Gastrocnemius medialis (tissue), 4 donors: Measurements from ENCODE around the gene ENPP5. TPM values are rescaled to one million over a fixed set of nuclear protein-coding genes. Genes with fewer than 3 reads are reported as not detected.

ENCODE experiments used
- ATAC-seq, 2 donors: fragments of 150-250 bp; one replicate each; pipeline ENCODE4 v1.9.1; 2016
- DNase-seq, 2 donors: peaks; one replicate each; pipeline ENCODE4 v3.0.0-alpha.2; 2019
- H3K27ac ChIP-seq, 4 donors: fragments of 200-600 bp; sonication (generic); 1 replicate in 1 of 4; 2 replicates in 3 of 4; pipeline ENCODE4 v1.5.1; 2016 to 2018; ENCODE audit warnings: mild to moderate bottlenecking in 2 of 4, moderate library complexity in 1 of 4
- H3K27me3 ChIP-seq, 3 donors: fragments of 200-600 bp; sonication (generic) in 2 of 3; 1 replicate in 1 of 3; 2 replicates in 2 of 3; pipeline versions ENCODE4 v1.5.1 to v1.6.0; 2016 to 2019; ENCODE audit warnings: mild to moderate bottlenecking in 1 of 3, moderate library complexity in 1 of 3
- H3K36me3 ChIP-seq, 2 donors: fragments of 200-600 bp; sonication (generic) in 1 of 2; one replicate each; pipeline ENCODE4 v1.5.1; 2017 to 2018
- H3K4me1 ChIP-seq, 2 donors: fragments of 200-600 bp; sonication (generic) in 1 of 2; one replicate each; pipeline ENCODE4 v1.5.1; 2016 to 2017; ENCODE audit warnings: mild to moderate bottlenecking in 2 of 2
- H3K4me3 ChIP-seq, 4 donors: fragments of 200-600 bp; sonication (generic) in 3 of 4; 1 replicate in 1 of 4; 2 replicates in 3 of 4; pipeline ENCODE4 v1.5.1; 2016 to 2019; ENCODE audit warnings: mild to moderate bottlenecking in 2 of 4
- H3K9me3 ChIP-seq, 3 donors: fragments of 200-600 bp; sonication (generic) in 2 of 3; 1 replicate in 1 of 3; 2 replicates in 2 of 3; pipeline ENCODE4 v1.5.1; 2016 to 2019
- CTCF ChIP-seq, 5 experiments: fragments of 450-650 bp in 3 of 5; fragments of 200-600 bp in 2 of 5; sonication (generic) in 2 of 5; IDR thresholded peaks in 4 of 5; conservative IDR thresholded peaks in 1 of 5; 1 replicate in 4 of 5; 2 replicates in 1 of 5; pipeline ENCODE4 v1.5.1; 2016 to 2019; ENCODE audit warnings: antibody characterized with exemption in 5 of 5, mild to moderate bottlenecking in 3 of 5, moderate library complexity in 3 of 5
- POLR2A ChIP-seq, 2 donors: fragments of 450-650 bp; IDR thresholded peaks; one replicate each; pipeline ENCODE4 v1.6.1; 2017; ENCODE audit warnings: antibody characterized with exemption in 2 of 2, mild to moderate bottlenecking in 2 of 2, moderate library complexity in 2 of 2
- in situ Hi-C, 4 donors: fragments of 200-750 bp; cut with MboI; loops; one replicate each; pipeline versions ENCODE4 v1.15.0 to v1.8.0; 2017; ENCODE audit warnings: low sequenced_read_pairs in 4 of 4
- intact Hi-C: fragments of 100-400 bp; cut with DNase I; formaldehyde crosslinking; loops from one replicate; pipeline ENCODE4 v1.15.1; 2023; ENCODE audit warnings: low total_unique reads
- total RNA-seq, 4 donors: library from RNA; depleted of rRNA; stranded (reverse); fragments of >200 nt; gene quantifications; one replicate each; pipeline versions ENCODE4 v1.1.0 to v1.2.3, GENCODE V29; 2016

The ENPP5 gene
- total RNA-seq, 4 donors from 2014 or later, result 9.9 to 28.3 (median 19.2) TPM

DNA sequence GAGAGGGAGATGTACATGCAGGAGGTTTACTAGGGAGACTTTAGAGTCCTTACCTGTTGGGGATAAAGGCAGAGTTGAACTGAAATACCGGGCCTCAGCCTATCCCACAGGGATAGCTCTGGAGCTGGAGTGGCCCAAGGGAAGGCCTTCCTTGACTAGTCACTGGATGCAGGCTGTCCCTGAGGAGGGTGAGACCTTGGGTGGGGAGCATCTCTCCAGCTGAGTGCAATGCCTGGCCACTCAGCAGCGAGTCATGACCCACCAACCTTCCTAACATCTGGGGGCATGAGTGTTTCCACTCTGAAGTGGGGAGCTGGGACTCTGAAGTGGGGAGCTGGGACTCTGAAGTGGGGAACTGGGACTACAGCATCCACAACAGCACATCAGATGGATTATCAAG lies 46.1 kb upstream of the ENPP5 start:
- DNase-seq (no peak), ATAC-seq (no peak)
- Histone ChIP-seq H3K4me3 (no peak overlapping the region), H3K9me3 (no peaks in the 10 kb centered on the region), H3K36me3 (no peaks in the 10 kb centered on the region), H3K4me1 (peaks cover 5 to 21% of the 10 kb centered on the region in 2 donors), H3K27me3 (no peaks in the 10 kb centered on the region), H3K27ac (peak overlapping the region in 3 of 4 donors; percentile 11 to 74 (median 52))
- in situ Hi-C loops (loop anchor here in 3 of 4 donors (10.0 to 25.0 kb wide), 3 partner anchors 122 to 420 kb away; no protein-coding TSS in a partner anchor), intact Hi-C loops (no loop called here)
- no peak for TF ChIP-seq POLR2A (IDR thresholded peaks at IDR 0.05)
- TF ChIP-seq CTCF (IDR thresholded peaks at IDR 0.05 in 4 of 5, conservative IDR thresholded peaks at IDR 0.05 in 1 of 5), result no peak

GRCh38 chr6:46215777-46216176 lies 45.0 kb upstream of the ENPP5 start:
- Histone ChIP-seq H3K27me3 (no peaks in the 10 kb centered on the region), H3K4me3 (no peak overlapping the region), H3K9me3 (no peaks in the 10 kb centered on the region), H3K36me3 (no peaks in the 10 kb centered on the region), H3K4me1 (peaks cover 5 to 21% of the 10 kb centered on the region in 2 donors), H3K27ac (no peak overlapping the region)
- TF ChIP-seq CTCF (IDR thresholded peaks at IDR 0.05 in 4 of 5, conservative IDR thresholded peaks at IDR 0.05 in 1 of 5) (no peak), POLR2A (IDR thresholded peaks at IDR 0.05) (no peak)
- no peak for ATAC-seq
- in situ Hi-C loops (loop anchor here in 3 of 4 donors (10.0 to 25.0 kb wide), 3 partner anchors 121 to 422 kb away; no protein-coding TSS in a partner anchor), intact Hi-C loops (no loop called here)
- no peak for DNase-seq

- Histone ChIP-seq H3K27me3 (no peaks in the 10 kb centered on the region), H3K27ac (no peak overlapping the region), H3K36me3 (no peaks in the 10 kb centered on the region), H3K4me1 (peaks cover 5 to 21% of the 10 kb centered on the region in 2 donors), H3K9me3 (no peaks in the 10 kb centered on the region), H3K4me3 (no peak overlapping the region)
- in situ Hi-C loops, result loop anchor here in 3 of 4 donors (10.0 to 25.0 kb wide), 3 partner anchors 120 to 422 kb away; no protein-coding TSS in a partner anchor
- DNase-seq, result no peak
- intact Hi-C loops, result no loop called here
- ATAC-seq, result no peak
- TF ChIP-seq POLR2A (IDR thresholded peaks at IDR 0.05) (no peak), CTCF (IDR thresholded peaks at IDR 0.05 in 4 of 5, conservative IDR thresholded peaks at IDR 0.05 in 1 of 5) (no peak)
Observed at GRCh38 chr6:46215213-46215612, 44.4 kb upstream of the ENPP5 start.

GRCh38 chr6:46211917-46212316 lies 41.1 kb upstream of the ENPP5 start:
- Histone ChIP-seq H3K36me3 (no peaks in the 10 kb centered on the region), H3K4me3 (no peak overlapping the region), H3K9me3 (no peaks in the 10 kb centered on the region), H3K4me1 (no peaks in the 10 kb centered on the region), H3K27ac (no peak overlapping the region), H3K27me3 (no peaks in the 10 kb centered on the region)
- in situ Hi-C loops (loop anchor here in 3 of 4 donors (10.0 to 25.0 kb wide), 3 partner anchors 117 to 425 kb away; no protein-coding TSS in a partner anchor), intact Hi-C loops (no loop called here)
- ATAC-seq (no peak), DNase-seq (no peak)
- TF ChIP-seq CTCF (IDR thresholded peaks at IDR 0.05 in 4 of 5, conservative IDR thresholded peaks at IDR 0.05 in 1 of 5), result no peak
- no peak for TF ChIP-seq POLR2A (IDR thresholded peaks at IDR 0.05)

DNA sequence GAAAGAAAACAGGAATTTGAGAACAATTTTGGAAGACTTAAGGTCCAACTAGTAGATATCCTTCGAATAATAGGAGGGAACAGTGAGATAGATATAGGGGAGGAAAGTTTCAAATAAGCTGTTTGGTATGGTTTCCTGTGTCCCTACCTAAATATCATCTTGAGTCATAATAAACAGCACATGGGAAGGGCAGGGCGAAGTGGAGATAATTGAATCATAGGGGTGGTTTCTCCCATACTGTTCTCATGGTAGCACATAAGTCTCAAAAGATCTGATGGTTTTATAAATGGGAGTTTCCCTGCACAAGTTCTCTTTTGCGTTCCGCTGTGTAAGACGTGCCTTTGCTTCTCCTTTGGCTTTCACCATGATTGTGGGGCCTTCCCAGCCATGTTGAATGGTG lies 39.5 kb upstream of the ENPP5 start:
- Histone ChIP-seq H3K4me1 (no peaks in the 10 kb centered on the region), H3K27me3 (no peaks in the 10 kb centered on the region), H3K36me3 (no peaks in the 10 kb centered on the region), H3K27ac (no peak overlapping the region), H3K4me3 (no peak overlapping the region), H3K9me3 (no peaks in the 10 kb centered on the region)
- in situ Hi-C loops (loop anchor here in 3 of 4 donors (10.0 to 25.0 kb wide), 3 partner anchors 115 to 427 kb away; no protein-coding TSS in a partner anchor), intact Hi-C loops (no loop called here)
- TF ChIP-seq POLR2A (IDR thresholded peaks at IDR 0.05) (no peak), CTCF (IDR thresholded peaks at IDR 0.05 in 4 of 5, conservative IDR thresholded peaks at IDR 0.05 in 1 of 5) (no peak)
- DNase-seq (no peak), ATAC-seq (no peak)
